Measurements from ENCODE around the gene SLC35B1. TPM values are rescaled to one million over a fixed set of nuclear protein-coding genes. Genes with fewer than 3 reads are reported as not detected.

The SLC35B1 gene
- polyA plus RNA-seq, 1 experiment = 116 TPM

DNA sequence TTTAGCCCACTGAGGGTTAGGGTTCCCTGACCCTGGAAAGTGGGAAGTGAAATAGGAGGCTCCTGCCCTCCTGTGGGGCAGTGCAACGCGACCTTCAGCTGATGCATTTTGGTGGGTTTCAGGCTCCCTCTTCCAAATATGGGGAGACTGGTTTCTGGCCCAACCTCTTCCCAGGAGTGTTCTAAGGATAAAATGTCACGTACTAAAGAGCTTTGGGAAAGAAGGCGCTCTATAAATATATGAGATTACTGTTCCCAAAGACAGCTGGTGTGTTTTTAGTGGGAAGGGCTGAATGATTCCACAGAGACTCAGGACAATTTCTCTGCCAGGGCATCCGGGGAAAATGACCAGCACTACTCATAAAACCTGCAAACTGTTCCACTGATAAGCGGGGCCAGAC lies 9.8 kb downstream of the SLC35B1 start:
- H3K27me3 ChIP-seq (ENCODE audit: control insufficient read depth, insufficient read depth, low read length) = no peaks in the 10 kb centered on the region
- H3K36me3 ChIP-seq (ENCODE audit: control insufficient read depth, insufficient read depth, low read length) = peaks cover 12% of the 10 kb centered on the region
- TF ChIP-seq, protein P1, sequence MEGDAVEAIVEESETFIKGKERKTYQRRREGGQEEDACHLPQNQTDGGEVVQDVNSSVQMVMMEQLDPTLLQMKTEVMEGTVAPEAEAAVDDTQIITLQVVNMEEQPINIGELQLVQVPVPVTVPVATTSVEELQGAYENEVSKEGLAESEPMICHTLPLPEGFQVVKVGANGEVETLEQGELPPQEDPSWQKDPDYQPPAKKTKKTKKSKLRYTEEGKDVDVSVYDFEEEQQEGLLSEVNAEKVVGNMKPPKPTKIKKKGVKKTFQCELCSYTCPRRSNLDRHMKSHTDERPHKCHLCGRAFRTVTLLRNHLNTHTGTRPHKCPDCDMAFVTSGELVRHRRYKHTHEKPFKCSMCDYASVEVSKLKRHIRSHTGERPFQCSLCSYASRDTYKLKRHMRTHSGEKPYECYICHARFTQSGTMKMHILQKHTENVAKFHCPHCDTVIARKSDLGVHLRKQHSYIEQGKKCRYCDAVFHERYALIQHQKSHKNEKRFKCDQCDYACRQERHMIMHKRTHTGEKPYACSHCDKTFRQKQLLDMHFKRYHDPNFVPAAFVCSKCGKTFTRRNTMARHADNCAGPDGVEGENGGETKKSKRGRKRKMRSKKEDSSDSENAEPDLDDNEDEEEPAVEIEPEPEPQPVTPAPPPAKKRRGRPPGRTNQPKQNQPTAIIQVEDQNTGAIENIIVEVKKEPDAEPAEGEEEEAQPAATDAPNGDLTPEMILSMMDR (IDR thresholded peaks at IDR 0.05; ENCODE audit: insufficient read depth, low read depth, low read length) = no peak
- no peak for DNase-seq (ENCODE audit: low read depth)
- no peak overlapping the region for H3K4me3 ChIP-seq (ENCODE audit: low read depth, low read length)
- CTCF ChIA-PET = interaction anchor here (1.1 to 26.0 kb wide), 5 partner anchors 11 to 165 kb away, joined by 3 to 638 read pairs (median 11); partner anchors contain the start of genes NXPH3 and SLC35B1
- POLR2A ChIA-PET = no interaction called here

DNA sequence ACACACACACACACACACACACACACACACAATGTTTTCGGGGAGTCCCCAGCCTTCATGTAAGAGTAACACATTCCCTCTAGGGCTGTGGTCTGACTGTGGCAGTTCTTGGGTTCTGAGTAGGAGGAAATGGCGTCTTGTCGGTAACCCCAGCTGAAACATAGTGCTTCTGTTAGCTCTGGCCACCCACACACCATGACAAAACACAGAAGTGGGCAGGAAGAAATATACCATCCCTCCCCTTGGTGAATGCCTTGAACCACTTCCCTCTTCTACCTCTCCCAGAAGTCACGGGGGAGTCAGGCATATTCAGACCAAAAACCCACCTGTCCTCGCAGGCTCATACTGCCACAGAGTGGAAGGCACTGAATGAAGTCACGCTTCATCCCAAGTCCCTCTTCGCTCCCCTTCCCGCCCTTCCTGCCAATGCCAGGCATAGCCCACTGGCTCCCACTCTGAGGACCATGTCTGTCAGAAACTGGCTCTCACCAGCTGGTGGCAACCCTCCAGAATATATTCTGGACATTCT lies 11.5 kb downstream of the SLC35B1 start:
- TF ChIP-seq, protein P1 (IDR thresholded peaks at IDR 0.05; ENCODE audit: insufficient read depth, low read depth, low read length) = no peak
- Histone ChIP-seq H3K27me3 (ENCODE audit: control insufficient read depth, insufficient read depth, low read length) (no peaks in the 10 kb centered on the region), H3K4me3 (ENCODE audit: low read depth, low read length) (no peak overlapping the region), H3K36me3 (ENCODE audit: control insufficient read depth, insufficient read depth, low read length) (peaks cover 6% of the 10 kb centered on the region)
- ChIA-PET POLR2A (no interaction called here), CTCF (interaction anchor here (0.7 to 26.0 kb wide), 21 partner anchors 8 to 302 kb away, joined by 3 to 638 read pairs (median 4); partner anchors contain the start of genes NXPH3 and SLC35B1)
- no peak for DNase-seq (ENCODE audit: low read depth)

DNA sequence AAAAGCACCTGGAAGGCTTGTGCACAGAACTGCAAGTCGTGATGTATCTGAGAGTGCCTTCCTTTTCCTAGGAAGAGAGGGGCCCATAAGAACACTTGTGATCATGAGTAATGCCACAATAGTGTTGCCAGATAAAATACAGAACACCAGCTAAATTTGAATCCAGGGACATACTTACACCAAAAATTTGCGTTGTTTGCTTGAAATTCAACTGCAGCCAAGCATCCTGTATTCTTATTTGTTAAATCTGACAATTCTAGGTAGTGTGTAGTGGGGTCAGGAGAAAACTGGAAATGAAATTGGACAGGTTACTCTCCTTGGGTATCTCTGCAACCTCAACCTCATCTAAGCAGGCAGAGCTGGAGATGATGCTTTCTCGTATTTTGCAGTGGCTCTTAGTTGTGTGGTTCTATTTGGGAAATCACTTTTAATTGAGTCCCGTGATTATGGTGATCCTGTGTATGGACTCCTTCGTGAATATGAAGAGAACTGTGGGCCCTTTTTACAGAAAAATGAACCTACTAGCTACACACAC lies 12.0 kb downstream of the SLC35B1 start:
- peaks cover 4% of the 10 kb centered on the region; the same call in 1 of the 2 replicates for H3K36me3 ChIP-seq (ENCODE audit: control insufficient read depth, insufficient read depth, low read length)
- ChIA-PET POLR2A (no interaction called here), CTCF (interaction anchor here (0.6 to 26.0 kb wide), 24 partner anchors 8 to 303 kb away, joined by 3 to 638 read pairs (median 4); partner anchors contain the start of genes NXPH3 and SLC35B1)
- no peak overlapping the region for H3K4me3 ChIP-seq (ENCODE audit: low read depth, low read length)
- no peaks in the 10 kb centered on the region for H3K27me3 ChIP-seq (ENCODE audit: control insufficient read depth, insufficient read depth, low read length)
- TF ChIP-seq, protein P1 (IDR thresholded peaks at IDR 0.05; ENCODE audit: insufficient read depth, low read depth, low read length) = no peak
- no peak for DNase-seq (ENCODE audit: low read depth)

DNA sequence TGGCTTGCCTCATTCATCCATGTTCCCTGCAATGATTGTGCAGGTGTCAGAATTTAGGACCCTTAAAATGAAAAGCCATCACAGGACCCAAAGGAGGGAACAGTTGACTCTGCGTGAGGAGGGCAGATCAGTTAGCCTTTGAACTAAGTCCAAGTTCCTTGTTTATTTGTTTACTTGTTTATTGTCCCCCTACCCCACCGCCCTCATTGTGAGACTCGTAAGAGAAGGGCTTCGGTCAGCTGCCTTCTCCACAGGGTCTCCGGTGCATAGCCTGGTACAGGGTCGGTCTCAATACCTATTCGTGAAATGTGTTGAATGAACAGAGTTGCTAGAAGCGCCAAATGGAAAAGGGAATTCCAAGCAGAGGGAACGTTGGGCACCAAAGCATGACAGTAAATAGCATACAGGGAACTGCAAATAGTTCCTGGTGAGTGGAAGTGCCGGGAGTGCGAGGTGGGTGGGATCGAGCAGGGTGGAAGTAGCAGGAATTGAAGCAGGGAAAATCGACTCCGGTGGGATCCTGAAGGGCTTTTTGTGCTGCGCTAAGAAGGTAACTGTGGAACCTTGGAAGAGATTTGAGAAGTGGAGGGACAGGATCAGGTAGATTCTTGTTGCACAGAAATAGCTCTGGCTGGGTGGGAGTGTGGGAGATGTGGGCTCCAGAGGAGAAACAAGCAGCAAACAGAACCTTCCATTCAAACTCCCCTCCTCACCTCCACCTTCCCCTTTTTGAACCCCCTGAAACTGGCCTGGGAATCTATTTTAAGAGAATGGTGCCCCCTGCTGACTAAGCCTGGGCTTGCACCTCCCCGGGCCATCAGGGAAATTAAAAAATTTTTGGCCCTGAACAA lies 12.7 kb downstream of the SLC35B1 start:
- CTCF ChIA-PET = interaction anchor here (0.6 to 26.0 kb wide), 16 partner anchors 8 to 157 kb away, joined by 3 to 638 read pairs (median 5); partner anchors contain the start of genes NXPH3 and SLC35B1
- POLR2A ChIA-PET = no interaction called here
- TF ChIP-seq, protein P1 (IDR thresholded peaks at IDR 0.05; ENCODE audit: insufficient read depth, low read depth, low read length) = peak; percentile 90
- Histone ChIP-seq H3K27me3 (ENCODE audit: control insufficient read depth, insufficient read depth, low read length) (no peaks in the 10 kb centered on the region), H3K36me3 (ENCODE audit: control insufficient read depth, insufficient read depth, low read length) (peaks cover under 1% of the 10 kb centered on the region; the same call in 1 of the 2 replicates), H3K4me3 (ENCODE audit: low read depth, low read length) (no peak overlapping the region)
- no peak for DNase-seq (ENCODE audit: low read depth)

DNA sequence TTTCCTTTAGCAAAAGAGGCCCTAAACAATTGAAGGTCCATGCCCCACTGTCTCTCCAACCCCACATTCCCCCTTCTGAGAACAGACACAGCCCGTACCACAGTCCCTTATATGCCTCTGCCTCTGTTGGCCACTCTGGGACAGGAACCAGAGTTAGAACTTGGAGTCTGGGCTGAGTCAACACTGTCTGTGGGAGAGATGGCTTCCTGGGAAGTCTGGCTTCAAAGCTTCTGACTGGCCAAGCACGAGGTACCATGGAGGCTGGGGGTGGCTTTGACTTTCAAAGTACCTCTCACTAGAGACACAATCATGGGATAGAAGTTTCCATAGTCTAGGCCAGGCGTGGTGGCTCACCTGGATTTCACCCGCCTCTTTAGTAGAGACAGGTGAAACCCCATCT lies 15.0 kb downstream of the SLC35B1 start:
- ChIA-PET POLR2A (no interaction called here), CTCF (interaction anchor here (2.6 to 26.0 kb wide), 2 partner anchors 120 to 135 kb away, joined by 14 to 638 read pairs; partner anchors contain the start of gene NXPH3)
- no peak overlapping the region for H3K4me3 ChIP-seq (ENCODE audit: low read depth, low read length)
- no peaks in the 10 kb centered on the region for H3K36me3 ChIP-seq (ENCODE audit: control insufficient read depth, insufficient read depth, low read length)
- TF ChIP-seq, protein P1 (IDR thresholded peaks at IDR 0.05; ENCODE audit: insufficient read depth, low read depth, low read length) = no peak
- H3K27me3 ChIP-seq (ENCODE audit: control insufficient read depth, insufficient read depth, low read length) = no peaks in the 10 kb centered on the region
- DNase-seq (ENCODE audit: low read depth) = no peak
